Measurements from ENCODE around the gene PACSIN3.

The PACSIN3 gene

GRCh38 chr11:47156333-47156732, 29.9 kb downstream of the PACSIN3 start:
- no peak overlapping the region for H3K4me2 ChIP-seq (ENCODE audit: insufficient read depth, low read length)
- no peak for DNase-seq
- H3K36me3 ChIP-seq (ENCODE audit: insufficient read depth, low read length), result peaks cover 36% of the 10 kb centered on the region
- H3K27ac ChIP-seq (ENCODE audit: low read length), result peak overlapping the region; percentile 68
- no peaks in the 10 kb centered on the region for H3K27me3 ChIP-seq (ENCODE audit: insufficient read depth, low read length, poor library complexity)
- H3K9me3 ChIP-seq (ENCODE audit: insufficient read depth, low read length, severe bottlenecking), result no peaks in the 10 kb centered on the region
- no peak overlapping the region for H3K9ac ChIP-seq (ENCODE audit: low read depth, low read length)
- ATAC-seq (ENCODE audit: insufficient read depth, low read depth), result no peak
- no peak overlapping the region for H3K4me3 ChIP-seq (ENCODE audit: low read depth in 1 of 2, low read length in 2 of 2)
- H4K20me1 ChIP-seq (ENCODE audit: insufficient read depth, low read length), result peaks cover 9% of the 10 kb centered on the region
- no peaks in the 10 kb centered on the region for H3K79me2 ChIP-seq (ENCODE audit: insufficient read depth, low read length)
- H3K4me1 ChIP-seq (ENCODE audit: insufficient read depth, low read length), result peaks cover 27% of the 10 kb centered on the region
- no peak overlapping the region for H2AFZ ChIP-seq (ENCODE audit: low read depth, low read length)
- TF ChIP-seq, protein P1, sequence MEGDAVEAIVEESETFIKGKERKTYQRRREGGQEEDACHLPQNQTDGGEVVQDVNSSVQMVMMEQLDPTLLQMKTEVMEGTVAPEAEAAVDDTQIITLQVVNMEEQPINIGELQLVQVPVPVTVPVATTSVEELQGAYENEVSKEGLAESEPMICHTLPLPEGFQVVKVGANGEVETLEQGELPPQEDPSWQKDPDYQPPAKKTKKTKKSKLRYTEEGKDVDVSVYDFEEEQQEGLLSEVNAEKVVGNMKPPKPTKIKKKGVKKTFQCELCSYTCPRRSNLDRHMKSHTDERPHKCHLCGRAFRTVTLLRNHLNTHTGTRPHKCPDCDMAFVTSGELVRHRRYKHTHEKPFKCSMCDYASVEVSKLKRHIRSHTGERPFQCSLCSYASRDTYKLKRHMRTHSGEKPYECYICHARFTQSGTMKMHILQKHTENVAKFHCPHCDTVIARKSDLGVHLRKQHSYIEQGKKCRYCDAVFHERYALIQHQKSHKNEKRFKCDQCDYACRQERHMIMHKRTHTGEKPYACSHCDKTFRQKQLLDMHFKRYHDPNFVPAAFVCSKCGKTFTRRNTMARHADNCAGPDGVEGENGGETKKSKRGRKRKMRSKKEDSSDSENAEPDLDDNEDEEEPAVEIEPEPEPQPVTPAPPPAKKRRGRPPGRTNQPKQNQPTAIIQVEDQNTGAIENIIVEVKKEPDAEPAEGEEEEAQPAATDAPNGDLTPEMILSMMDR (IDR thresholded peaks at IDR 0.05; ENCODE audit: borderline replicate concordance, extremely low read depth, low read length, poor library complexity, severe bottlenecking), result no peak
- no peak for TF ChIP-seq EZH2 (IDR thresholded peaks at IDR 0.05; ENCODE audit: borderline replicate concordance, low read depth, low read length, severe bottlenecking)

- peaks cover 32% of the 10 kb centered on the region for H3K36me3 ChIP-seq (ENCODE audit: insufficient read depth, low read length)
Observed at GRCh38 chr11:47155879-47156278, 30.4 kb downstream of the PACSIN3 start.

DNA sequence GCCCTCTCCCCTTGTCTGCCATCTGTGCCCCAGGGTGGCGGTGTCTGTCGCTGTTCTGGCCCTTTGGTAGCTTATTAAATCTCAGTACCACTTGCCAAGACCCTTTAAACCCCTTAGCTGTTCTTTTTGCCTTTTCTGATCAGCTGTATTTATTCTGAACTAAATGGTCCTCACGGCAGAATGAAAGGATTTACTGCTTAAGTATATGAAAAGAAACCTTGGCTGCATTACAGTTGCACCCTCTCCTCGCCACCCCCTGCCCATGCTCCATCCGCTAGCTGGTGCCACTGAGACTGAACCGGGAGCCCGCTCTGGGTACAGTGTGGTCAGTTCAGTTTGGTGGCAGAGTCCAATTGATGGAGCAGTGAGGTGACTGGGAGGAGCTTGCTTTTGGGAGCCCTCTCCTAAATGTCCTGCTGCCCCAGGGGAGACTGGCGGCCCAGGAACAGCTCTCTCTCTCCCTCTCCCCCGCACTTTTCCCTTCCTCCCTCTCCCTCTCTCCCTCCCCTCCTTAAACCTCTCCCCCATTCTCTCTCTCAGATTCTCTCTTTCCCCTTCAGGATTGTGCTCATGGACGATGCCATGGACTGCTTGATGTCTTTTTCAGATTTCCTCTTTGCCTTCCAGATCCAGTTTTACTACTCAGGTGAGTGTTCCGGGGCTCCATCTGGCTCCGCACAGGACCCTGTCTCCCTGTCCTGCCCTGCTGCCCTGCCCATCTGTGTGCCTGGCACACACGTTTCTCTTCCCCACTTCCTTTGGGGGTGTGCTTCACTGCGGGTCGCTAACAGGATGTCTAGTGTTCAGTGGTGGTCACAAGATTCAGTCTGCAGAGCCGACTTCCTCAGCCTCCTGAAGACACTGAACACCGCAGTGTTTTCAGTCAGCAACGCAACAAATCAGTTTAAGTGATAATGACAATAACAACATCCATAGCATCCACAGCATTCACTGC, 31.3 kb downstream of the PACSIN3 start:
- H3K4me1 ChIP-seq (ENCODE audit: insufficient read depth, low read length), result peaks cover 27% of the 10 kb centered on the region
- no peak for TF ChIP-seq EZH2 (IDR thresholded peaks at IDR 0.05; ENCODE audit: borderline replicate concordance, low read depth, low read length, severe bottlenecking)
- TF ChIP-seq, protein P1 (IDR thresholded peaks at IDR 0.05; ENCODE audit: borderline replicate concordance, extremely low read depth, low read length, poor library complexity, severe bottlenecking), result no peak
- H4K20me1 ChIP-seq (ENCODE audit: insufficient read depth, low read length), result no peaks in the 10 kb centered on the region
- peak overlapping the region in 1 of 2 experiments; percentile 26; a peak in 2 of 4 replicates for H3K4me3 ChIP-seq (ENCODE audit: low read depth in 1 of 2, low read length in 2 of 2)
- H3K27me3 ChIP-seq (ENCODE audit: insufficient read depth, low read length, poor library complexity), result no peaks in the 10 kb centered on the region
- H3K79me2 ChIP-seq (ENCODE audit: insufficient read depth, low read length), result no peaks in the 10 kb centered on the region
- peak overlapping the region; percentile 68 for H3K27ac ChIP-seq (ENCODE audit: low read length)
- peak overlapping the region; percentile 54 for H3K4me2 ChIP-seq (ENCODE audit: insufficient read depth, low read length)
- peaks cover 24% of the 10 kb centered on the region for H3K36me3 ChIP-seq (ENCODE audit: insufficient read depth, low read length)
- H3K9ac ChIP-seq (ENCODE audit: low read depth, low read length), result peak overlapping the region; percentile 19; the same call in 1 of the 2 replicates
- H3K9me3 ChIP-seq (ENCODE audit: insufficient read depth, low read length, severe bottlenecking), result no peaks in the 10 kb centered on the region
- ATAC-seq (ENCODE audit: insufficient read depth, low read depth), result peak; percentile 87
- H2AFZ ChIP-seq (ENCODE audit: low read depth, low read length), result peak overlapping the region; percentile 50
- peak; percentile 67 for DNase-seq

More at GRCh38 chr11:47155879-47156278, 30.4 kb downstream of the PACSIN3 start:
- peak overlapping the region; percentile 54 for H3K4me2 ChIP-seq (ENCODE audit: insufficient read depth, low read length)
- no peaks in the 10 kb centered on the region for H3K27me3 ChIP-seq (ENCODE audit: insufficient read depth, low read length, poor library complexity)
- peaks cover 5% of the 10 kb centered on the region for H4K20me1 ChIP-seq (ENCODE audit: insufficient read depth, low read length)
- H3K79me2 ChIP-seq (ENCODE audit: insufficient read depth, low read length), result no peaks in the 10 kb centered on the region
- H2AFZ ChIP-seq (ENCODE audit: low read depth, low read length), result no peak overlapping the region
- H3K4me3 ChIP-seq (ENCODE audit: low read depth in 1 of 2, low read length in 2 of 2), result no peak overlapping the region
- no peaks in the 10 kb centered on the region for H3K9me3 ChIP-seq (ENCODE audit: insufficient read depth, low read length, severe bottlenecking)
- H3K4me1 ChIP-seq (ENCODE audit: insufficient read depth, low read length), result peaks cover 27% of the 10 kb centered on the region
- DNase-seq (no peak), ATAC-seq (ENCODE audit: insufficient read depth, low read depth) (no peak)
- H3K27ac ChIP-seq (ENCODE audit: low read length), result peak overlapping the region; percentile 68
- TF ChIP-seq, protein P1 (IDR thresholded peaks at IDR 0.05; ENCODE audit: borderline replicate concordance, extremely low read depth, low read length, poor library complexity, severe bottlenecking), result no peak
- TF ChIP-seq EZH2 (IDR thresholded peaks at IDR 0.05; ENCODE audit: borderline replicate concordance, low read depth, low read length, severe bottlenecking), result no peak
- H3K9ac ChIP-seq (ENCODE audit: low read depth, low read length), result 0 out of 2 replicates have a peak overlapping the region, but pooled peaks have one; percentile 19

Data from DND-41 (cell line).